Neutrophil (primary cell): ENCODE measurements around the gene KHNYN.

Experiments
- H3K27ac ChIP-seq: fragments of 200-600 bp; sonication (generic); 2 replicates; pipeline ENCODE4 v1.5.1; 2016; ENCODE audit warnings: mild to moderate bottlenecking, moderate library complexity
- H3K27me3 ChIP-seq: fragments of 200-600 bp; sonication (generic); 2 replicates; pipeline ENCODE4 v1.6.0; 2016; ENCODE audit warnings: mild to moderate bottlenecking
- H3K36me3 ChIP-seq: fragments of 200-600 bp; sonication (generic); 2 replicates; pipeline ENCODE4 v1.5.1; 2017
- H3K4me1 ChIP-seq, 2 experiments: fragments of 200-600 bp in 1 of 2; sonication (generic) in 1 of 2; 1 replicate in 1 of 2; 2 replicates in 1 of 2; pipeline versions ENCODE4 v1.5.1 to v1.6.1; 2013 to 2016; ENCODE audit warnings: low read depth in 1 of 2, low read length in 1 of 2, mild to moderate bottlenecking in 1 of 2, moderate library complexity in 1 of 2; ENCODE audit not compliant: control insufficient read depth in 1 of 2, insufficient read depth in 1 of 2
- H3K4me3 ChIP-seq, 2 experiments: fragments of 200-600 bp in 1 of 2; sonication (generic) in 1 of 2; 1 replicate in 1 of 2; 2 replicates in 1 of 2; pipeline ENCODE4 v1.5.1; 2013 to 2016; ENCODE audit warnings: low read depth in 1 of 2, low read length in 1 of 2, mild to moderate bottlenecking in 1 of 2, moderate library complexity in 1 of 2
- H3K9me3 ChIP-seq: fragments of 200-600 bp; sonication (generic); 2 replicates; pipeline ENCODE4 v1.5.1; 2016
- TF ChIP-seq, protein P1 (sequence below): fragments of 200-600 bp; sonication (generic); IDR thresholded peaks from 2 replicates; pipeline ENCODE4 v1.5.1; 2016; ENCODE audit warnings: antibody characterized with exemption

Gene KHNYN

DNA sequence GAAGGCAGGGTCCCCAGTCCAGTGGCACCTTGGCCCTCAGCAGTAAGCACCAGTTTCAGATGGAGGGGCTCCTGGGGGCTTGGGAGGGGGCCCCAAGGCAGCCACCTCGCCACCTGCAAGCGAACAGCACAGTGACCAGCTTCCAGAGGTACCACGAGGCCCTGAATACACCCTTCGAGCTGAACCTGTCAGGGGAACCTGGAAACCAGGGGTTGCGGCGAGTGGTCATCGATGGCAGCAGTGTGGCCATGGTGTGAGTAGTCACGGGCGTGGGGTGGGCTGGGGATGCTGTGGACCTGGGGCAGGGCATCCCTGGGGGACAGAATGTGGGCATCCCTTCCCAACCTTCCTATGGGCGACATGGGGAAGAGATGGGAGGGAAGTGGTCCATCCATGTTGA, 19.8 kb upstream of the KHNYN start:
- H3K36me3 ChIP-seq, result no peaks in the 10 kb centered on the region

DNA sequence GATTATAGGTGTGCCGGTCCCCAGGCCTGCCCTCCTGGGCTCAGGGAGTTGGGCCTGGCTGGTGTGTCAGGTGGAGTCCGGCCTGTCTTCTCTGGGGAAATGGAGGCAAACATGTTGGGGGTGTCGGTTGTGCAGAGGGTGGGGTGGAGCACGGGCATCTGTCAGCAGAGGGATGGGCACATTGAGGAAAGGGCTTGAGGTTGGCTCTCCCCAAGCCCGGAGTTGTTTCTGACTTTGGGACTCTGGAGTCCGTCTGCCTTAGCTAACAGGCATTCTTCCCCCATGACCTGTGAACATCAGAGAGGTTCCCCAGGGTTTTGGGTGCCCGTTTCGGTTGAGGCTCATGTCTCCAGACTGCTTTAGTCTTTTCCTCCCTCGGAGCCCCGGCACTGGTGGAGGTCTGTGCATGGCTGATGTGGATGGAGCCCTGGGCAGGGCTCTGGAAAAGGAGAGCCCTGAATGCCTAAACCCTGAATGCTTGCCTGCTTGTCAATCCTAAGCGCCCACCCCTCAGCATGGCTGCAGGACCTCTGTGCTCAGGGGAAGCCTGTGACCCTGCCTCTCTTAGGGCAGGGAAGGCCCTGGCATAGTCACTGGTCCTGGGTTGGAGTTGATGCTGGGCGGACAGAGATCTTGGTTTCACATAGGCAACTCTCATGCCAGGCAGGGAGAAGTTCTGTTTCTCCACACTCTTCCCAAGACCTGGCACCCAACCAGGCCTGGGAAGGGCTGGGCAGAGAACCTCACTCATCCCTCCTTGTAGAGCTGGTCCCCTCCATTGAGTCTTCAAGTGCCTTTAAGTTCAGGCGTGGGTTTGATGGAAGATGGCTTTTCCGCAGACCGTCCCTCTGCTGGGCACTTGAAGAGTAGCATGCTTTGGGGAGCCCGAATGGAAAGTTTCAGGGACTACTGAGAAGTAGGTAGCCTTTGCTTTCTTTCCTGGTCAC, 18.0 kb upstream of the KHNYN start:
- H3K27ac ChIP-seq, result no peak overlapping the region
- TF ChIP-seq, protein P1, sequence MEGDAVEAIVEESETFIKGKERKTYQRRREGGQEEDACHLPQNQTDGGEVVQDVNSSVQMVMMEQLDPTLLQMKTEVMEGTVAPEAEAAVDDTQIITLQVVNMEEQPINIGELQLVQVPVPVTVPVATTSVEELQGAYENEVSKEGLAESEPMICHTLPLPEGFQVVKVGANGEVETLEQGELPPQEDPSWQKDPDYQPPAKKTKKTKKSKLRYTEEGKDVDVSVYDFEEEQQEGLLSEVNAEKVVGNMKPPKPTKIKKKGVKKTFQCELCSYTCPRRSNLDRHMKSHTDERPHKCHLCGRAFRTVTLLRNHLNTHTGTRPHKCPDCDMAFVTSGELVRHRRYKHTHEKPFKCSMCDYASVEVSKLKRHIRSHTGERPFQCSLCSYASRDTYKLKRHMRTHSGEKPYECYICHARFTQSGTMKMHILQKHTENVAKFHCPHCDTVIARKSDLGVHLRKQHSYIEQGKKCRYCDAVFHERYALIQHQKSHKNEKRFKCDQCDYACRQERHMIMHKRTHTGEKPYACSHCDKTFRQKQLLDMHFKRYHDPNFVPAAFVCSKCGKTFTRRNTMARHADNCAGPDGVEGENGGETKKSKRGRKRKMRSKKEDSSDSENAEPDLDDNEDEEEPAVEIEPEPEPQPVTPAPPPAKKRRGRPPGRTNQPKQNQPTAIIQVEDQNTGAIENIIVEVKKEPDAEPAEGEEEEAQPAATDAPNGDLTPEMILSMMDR, result no peak
- no peaks in the 10 kb centered on the region for H3K36me3 ChIP-seq
- no peaks in the 10 kb centered on the region for H3K27me3 ChIP-seq
- H3K9me3 ChIP-seq, result no peaks in the 10 kb centered on the region
- no peak overlapping the region for H3K4me3 ChIP-seq
- H3K4me1 ChIP-seq, result no peaks in the 10 kb centered on the region

More for the DNA sequence above, 19.8 kb upstream of the KHNYN start:
- TF ChIP-seq, protein P1, result no peak
- Histone ChIP-seq H3K27me3 (no peaks in the 10 kb centered on the region), H3K4me3 (no peak overlapping the region), H3K4me1 (no peaks in the 10 kb centered on the region), H3K27ac (no peak overlapping the region), H3K9me3 (no peaks in the 10 kb centered on the region)

DNA sequence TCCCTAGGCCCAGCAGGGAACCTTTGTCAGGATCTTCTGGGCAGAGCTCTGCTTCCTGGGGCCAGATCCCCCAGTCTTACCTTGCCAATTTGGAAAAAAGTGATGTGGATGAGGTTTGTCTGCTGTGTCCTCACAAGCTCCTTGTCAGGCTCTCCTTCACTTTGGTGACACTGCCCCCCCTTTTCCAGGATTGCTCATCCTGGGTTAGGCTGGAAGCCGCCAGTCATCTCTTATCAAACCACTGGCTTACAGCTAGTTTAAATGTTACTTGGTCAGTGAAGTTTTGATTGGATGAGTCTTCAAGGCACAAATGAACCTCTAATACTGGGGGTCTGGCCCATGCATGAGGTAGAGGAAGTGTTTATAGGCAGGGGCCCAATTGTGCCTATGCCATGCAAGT, 15.7 kb upstream of the KHNYN start:
- Histone ChIP-seq H3K36me3 (no peaks in the 10 kb centered on the region), H3K4me1 (no peaks in the 10 kb centered on the region), H3K9me3 (no peaks in the 10 kb centered on the region), H3K27ac (no peak overlapping the region), H3K4me3 (no peak overlapping the region), H3K27me3 (peaks cover 13% of the 10 kb centered on the region)
- TF ChIP-seq, protein P1, result no peak

DNA sequence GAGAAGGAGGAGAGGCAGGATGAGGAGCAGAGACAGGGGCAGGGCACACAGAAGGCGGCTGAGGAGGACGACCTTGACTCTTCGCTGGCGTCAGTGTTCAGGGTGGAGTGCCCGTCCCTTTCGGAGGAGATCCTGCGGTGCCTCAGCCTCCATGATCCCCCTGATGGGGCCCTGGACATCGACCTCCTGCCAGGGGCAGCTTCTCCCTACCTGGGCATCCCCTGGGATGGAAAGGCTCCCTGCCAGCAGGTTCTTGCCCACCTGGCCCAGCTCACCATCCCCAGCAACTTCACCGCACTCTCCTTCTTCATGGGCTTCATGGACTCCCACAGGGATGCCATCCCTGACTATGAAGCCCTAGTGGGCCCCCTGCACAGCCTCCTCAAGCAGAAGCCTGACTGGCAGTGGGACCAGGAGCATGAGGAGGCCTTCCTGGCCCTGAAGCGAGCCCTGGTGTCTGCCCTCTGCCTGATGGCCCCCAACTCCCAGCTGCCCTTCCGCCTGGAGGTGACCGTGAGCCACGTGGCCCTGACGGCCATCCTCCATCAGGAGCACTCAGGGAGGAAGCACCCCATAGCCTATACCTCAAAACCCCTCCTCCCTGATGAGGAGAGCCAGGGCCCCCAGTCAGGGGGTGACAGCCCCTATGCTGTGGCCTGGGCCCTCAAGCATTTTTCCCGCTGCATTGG, 14.9 kb upstream of the KHNYN start:
- no peak overlapping the region for H3K4me3 ChIP-seq
- TF ChIP-seq, protein P1, result no peak
- H3K27me3 ChIP-seq, result peaks cover 17% of the 10 kb centered on the region
- H3K27ac ChIP-seq, result no peak overlapping the region
- no peaks in the 10 kb centered on the region for H3K36me3 ChIP-seq
- no peaks in the 10 kb centered on the region for H3K9me3 ChIP-seq
- no peaks in the 10 kb centered on the region for H3K4me1 ChIP-seq

DNA sequence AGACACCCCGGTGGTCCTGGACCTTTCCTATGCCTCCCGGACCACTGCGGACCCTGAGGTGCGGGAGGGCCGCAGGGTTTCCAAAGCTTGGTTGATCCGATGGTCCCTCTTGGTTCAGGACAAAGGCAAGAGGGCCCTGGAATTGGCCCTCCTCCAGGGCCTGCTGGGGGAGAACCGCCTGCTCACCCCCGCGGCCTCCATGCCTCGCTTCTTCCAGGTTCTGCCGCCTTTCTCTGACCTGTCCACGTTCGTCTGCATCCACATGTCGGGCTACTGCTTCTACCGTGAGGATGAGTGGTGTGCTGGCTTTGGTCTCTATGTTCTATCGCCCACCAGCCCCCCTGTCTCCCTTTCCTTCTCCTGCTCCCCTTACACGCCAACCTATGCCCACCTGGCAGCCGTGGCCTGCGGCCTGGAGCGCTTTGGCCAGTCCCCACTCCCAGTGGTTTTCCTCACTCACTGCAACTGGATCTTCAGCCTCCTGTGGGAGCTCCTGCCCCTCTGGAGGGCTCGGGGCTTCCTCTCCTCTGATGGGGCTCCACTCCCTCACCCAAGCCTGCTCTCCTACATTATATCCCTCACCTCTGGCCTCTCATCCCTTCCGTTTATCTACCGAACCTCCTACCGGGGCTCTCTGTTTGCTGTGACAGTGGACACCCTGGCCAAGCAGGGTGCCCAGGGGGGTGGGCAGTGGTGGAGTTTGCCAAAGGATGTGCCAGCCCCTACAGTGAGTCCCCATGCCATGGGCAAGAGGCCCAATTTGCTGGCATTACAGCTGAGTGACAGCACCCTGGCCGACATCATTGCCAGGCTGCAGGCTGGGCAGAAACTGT, 14.1 kb upstream of the KHNYN start:
- Histone ChIP-seq H3K27me3 (peaks cover 17% of the 10 kb centered on the region), H3K4me1 (no peaks in the 10 kb centered on the region), H3K27ac (no peak overlapping the region), H3K36me3 (no peaks in the 10 kb centered on the region), H3K9me3 (no peaks in the 10 kb centered on the region), H3K4me3 (no peak overlapping the region)
- TF ChIP-seq, protein P1, result no peak
